CD1c-positive myeloid dendritic cell (primary cell): Measurements from ENCODE around the gene C22orf42.
A peak's percentile ranks its signal among the peaks of the same experiment; 100 is the strongest.
"Not testable (repeated sequence)": the region's sequence is repeated elsewhere in the genome, so short reads cannot be mapped to it uniquely, and the experiment has no call there.

Experiments
- DNase-seq: peaks from one replicate; pipeline ENCODE4 v3.0.0-alpha.2; 2016; ENCODE audit errors: extremely low spot score

C22orf42 gene

GRCh38 chr22:32158712-32159533, at the start of gene C22orf42:
Gene C22orf42 (minus strand): TSS chr22:32159303. CDS start chr22:32159215, 88 bp downstream.
- DNase-seq = no peak

- DNase-seq = no peak
These were observed 49.6 kb upstream of the C22orf42 start for GRCh38 chr22:32208681-32209080.

- DNase-seq = no peak
These were observed 48.9 kb upstream of the C22orf42 start for GRCh38 chr22:32207971-32208480.

- peak; percentile 66 for DNase-seq
These were observed 48.0 kb upstream of the C22orf42 start for GRCh38 chr22:32206774-32207758.

- DNase-seq = no peak
These were observed 47.1 kb upstream of the C22orf42 start for GRCh38 chr22:32205974-32206773.

GRCh38 chr22:32204856-32205722, 46.0 kb upstream of the C22orf42 start, which contains the start of gene RFPL2:
Gene RFPL2 (minus strand): TSS chr22:32205073. CDS start chr22:32202451, 2,622 bp downstream.
- DNase-seq = peak; percentile 19

GRCh38 chr22:32204040-32204855, 45.1 kb upstream of the C22orf42 start:
- DNase-seq = no peak

- no peak for DNase-seq
These were observed 44.3 kb upstream of the C22orf42 start for GRCh38 chr22:32203181-32204039.

- DNase-seq = peak; percentile 70
These were observed 43.6 kb upstream of the C22orf42 start for GRCh38 chr22:32202539-32203180.

- DNase-seq = no peak
These were observed 43.0 kb upstream of the C22orf42 start for GRCh38 chr22:32202161-32202538.

- no peak for DNase-seq
These were observed 41.6 kb upstream of the C22orf42 start for GRCh38 chr22:32200752-32201151.

GRCh38 chr22:32199961-32200360, 40.9 kb upstream of the C22orf42 start:
- DNase-seq = no peak

GRCh38 chr22:32199341-32199740, 40.2 kb upstream of the C22orf42 start:
- DNase-seq = no peak

GRCh38 chr22:32197553-32198226, 38.6 kb upstream of the C22orf42 start:
- DNase-seq = not testable (repeated sequence)

GRCh38 chr22:32195900-32196299, 36.8 kb upstream of the C22orf42 start:
- DNase-seq = not testable (repeated sequence)

GRCh38 chr22:32193346-32193745, 34.2 kb upstream of the C22orf42 start:
- not testable (repeated sequence) for DNase-seq

- not testable (repeated sequence) for DNase-seq
These were observed 31.9 kb upstream of the C22orf42 start for GRCh38 chr22:32191021-32191420.
